ENCODE results near the gene IQSEC3.
"Not testable (repeated sequence)": the region's sequence is repeated elsewhere in the genome, so short reads cannot be mapped to it uniquely, and the experiment has no call there.

Gene IQSEC3

DNA sequence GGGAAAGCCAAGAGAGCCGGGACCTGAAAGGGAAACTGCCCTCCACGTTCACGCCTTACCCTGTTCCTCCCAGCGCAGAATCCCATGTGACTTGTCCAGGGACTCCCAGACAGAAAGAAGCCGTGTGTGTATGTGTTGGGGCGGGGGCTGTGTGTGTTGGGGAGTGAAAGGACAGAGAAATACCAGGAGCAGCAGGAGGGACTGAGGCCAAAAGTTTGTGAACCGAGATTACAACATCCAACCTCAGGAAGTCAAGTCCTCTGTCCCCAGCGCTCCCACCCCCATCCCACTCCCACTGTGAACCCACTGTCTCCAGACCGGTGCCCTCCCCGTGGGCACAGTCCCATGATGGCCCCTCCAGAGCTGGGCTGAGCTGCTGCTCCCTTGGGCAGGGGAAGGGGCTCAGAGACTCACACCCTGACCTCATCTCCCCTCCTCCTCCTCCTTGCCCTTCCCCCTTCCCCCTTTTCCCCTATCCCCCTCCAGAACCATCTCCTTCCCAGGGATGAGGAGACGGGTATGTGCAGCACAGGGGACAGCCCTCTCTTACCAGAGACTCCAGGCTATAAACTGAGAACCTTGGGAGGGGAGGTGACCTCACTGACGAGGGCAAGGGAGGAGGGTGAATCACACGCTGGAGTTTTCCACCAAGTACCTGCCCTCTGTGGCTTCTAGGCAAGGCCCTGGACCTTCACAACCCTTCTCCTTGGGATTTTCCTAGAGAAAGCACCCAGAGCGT lies 147.6 kb downstream of the IQSEC3 start, which contains the start of gene SLC6A12:
Gene SLC6A12 (minus strand): TSS at position 155 of the 739 bp plus-strand sequence. CDS start 4,171 bp downstream, outside the sequence.
- ATAC-seq (ENCODE audit: low read depth) = no peak
- Histone ChIP-seq H3K4me1 (ENCODE audit: insufficient read depth, poor library complexity, severe bottlenecking) (no peaks in the 10 kb centered on the region), H3K27me3 (ENCODE audit: insufficient read depth, poor library complexity, severe bottlenecking) (peaks cover 24% of the 10 kb centered on the region), H3K4me3 (ENCODE audit: severe bottlenecking) (no peak within 1 kb of the TSS), H3K36me3 (ENCODE audit: low read depth) (no peaks in the 10 kb centered on the region), H3K9me3 (ENCODE audit: severe bottlenecking) (no peaks in the 10 kb centered on the region), H3K27ac (ENCODE audit: poor library complexity, severe bottlenecking) (no peak within 1 kb of the TSS)
- TF ChIP-seq, protein P1, sequence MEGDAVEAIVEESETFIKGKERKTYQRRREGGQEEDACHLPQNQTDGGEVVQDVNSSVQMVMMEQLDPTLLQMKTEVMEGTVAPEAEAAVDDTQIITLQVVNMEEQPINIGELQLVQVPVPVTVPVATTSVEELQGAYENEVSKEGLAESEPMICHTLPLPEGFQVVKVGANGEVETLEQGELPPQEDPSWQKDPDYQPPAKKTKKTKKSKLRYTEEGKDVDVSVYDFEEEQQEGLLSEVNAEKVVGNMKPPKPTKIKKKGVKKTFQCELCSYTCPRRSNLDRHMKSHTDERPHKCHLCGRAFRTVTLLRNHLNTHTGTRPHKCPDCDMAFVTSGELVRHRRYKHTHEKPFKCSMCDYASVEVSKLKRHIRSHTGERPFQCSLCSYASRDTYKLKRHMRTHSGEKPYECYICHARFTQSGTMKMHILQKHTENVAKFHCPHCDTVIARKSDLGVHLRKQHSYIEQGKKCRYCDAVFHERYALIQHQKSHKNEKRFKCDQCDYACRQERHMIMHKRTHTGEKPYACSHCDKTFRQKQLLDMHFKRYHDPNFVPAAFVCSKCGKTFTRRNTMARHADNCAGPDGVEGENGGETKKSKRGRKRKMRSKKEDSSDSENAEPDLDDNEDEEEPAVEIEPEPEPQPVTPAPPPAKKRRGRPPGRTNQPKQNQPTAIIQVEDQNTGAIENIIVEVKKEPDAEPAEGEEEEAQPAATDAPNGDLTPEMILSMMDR (IDR thresholded peaks at IDR 0.05; ENCODE audit: poor library complexity, severe bottlenecking) = no peak
- DNase-seq (ENCODE audit: low spot score) = no peak

DNA sequence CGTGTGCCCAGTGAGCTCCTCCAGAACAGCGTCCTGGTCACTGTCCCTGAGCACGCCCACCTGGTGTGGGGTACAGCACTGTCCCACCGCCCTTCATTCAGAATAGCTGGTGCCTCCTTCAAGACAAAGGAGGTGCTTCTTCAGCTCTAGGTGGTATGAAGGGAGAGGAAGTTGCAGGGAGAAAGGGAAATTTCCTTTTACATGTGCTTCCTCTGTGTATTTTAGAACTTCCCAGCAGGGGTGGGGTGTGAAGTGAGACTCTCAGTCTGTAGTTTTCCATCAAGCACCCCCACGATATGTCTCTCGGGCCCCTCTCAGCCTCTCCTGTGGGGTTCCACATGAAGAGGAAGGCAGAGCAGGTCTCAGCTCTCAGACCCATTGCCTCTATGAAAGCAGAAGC lies 148.5 kb downstream of the IQSEC3 start:
- TF ChIP-seq, protein P1 (IDR thresholded peaks at IDR 0.05; ENCODE audit: poor library complexity, severe bottlenecking) = no peak
- Histone ChIP-seq H3K27me3 (ENCODE audit: insufficient read depth, poor library complexity, severe bottlenecking) (peaks cover 24% of the 10 kb centered on the region), H3K4me3 (ENCODE audit: severe bottlenecking) (no peak overlapping the region), H3K4me1 (ENCODE audit: insufficient read depth, poor library complexity, severe bottlenecking) (no peaks in the 10 kb centered on the region), H3K36me3 (ENCODE audit: low read depth) (no peaks in the 10 kb centered on the region), H3K9me3 (ENCODE audit: severe bottlenecking) (no peaks in the 10 kb centered on the region), H3K27ac (ENCODE audit: poor library complexity, severe bottlenecking) (no peak overlapping the region)
- DNase-seq (ENCODE audit: low spot score) = no peak
- ATAC-seq (ENCODE audit: low read depth) = no peak

- H3K27me3 ChIP-seq (ENCODE audit: insufficient read depth, poor library complexity, severe bottlenecking) = peaks cover 23% of the 10 kb centered on the region
- not testable (repeated sequence) for ATAC-seq (ENCODE audit: low read depth); H3K27ac ChIP-seq (ENCODE audit: poor library complexity, severe bottlenecking); H3K4me3 ChIP-seq (ENCODE audit: severe bottlenecking); H3K4me1 ChIP-seq (ENCODE audit: insufficient read depth, poor library complexity, severe bottlenecking); H3K36me3 ChIP-seq (ENCODE audit: low read depth); DNase-seq (ENCODE audit: low spot score); H3K9me3 ChIP-seq (ENCODE audit: severe bottlenecking)
These were observed 150.5 kb downstream of the IQSEC3 start for GRCh38 chr12:217029-217428.

- H3K27me3 ChIP-seq (ENCODE audit: insufficient read depth, poor library complexity, severe bottlenecking) = peaks cover 14% of the 10 kb centered on the region
- no peak overlapping the region for H3K4me3 ChIP-seq (ENCODE audit: severe bottlenecking)
- H3K36me3 ChIP-seq (ENCODE audit: low read depth) = no peaks in the 10 kb centered on the region
- DNase-seq (ENCODE audit: low spot score) (no peak), ATAC-seq (ENCODE audit: low read depth) (no peak)
- no peak overlapping the region for H3K27ac ChIP-seq (ENCODE audit: poor library complexity, severe bottlenecking)
- no peaks in the 10 kb centered on the region for H3K4me1 ChIP-seq (ENCODE audit: insufficient read depth, poor library complexity, severe bottlenecking)
- no peaks in the 10 kb centered on the region for H3K9me3 ChIP-seq (ENCODE audit: severe bottlenecking)
- TF ChIP-seq, protein P1 (IDR thresholded peaks at IDR 0.05; ENCODE audit: poor library complexity, severe bottlenecking) = no peak
These were observed 151.7 kb downstream of the IQSEC3 start for GRCh38 chr12:218221-218620.

DNA sequence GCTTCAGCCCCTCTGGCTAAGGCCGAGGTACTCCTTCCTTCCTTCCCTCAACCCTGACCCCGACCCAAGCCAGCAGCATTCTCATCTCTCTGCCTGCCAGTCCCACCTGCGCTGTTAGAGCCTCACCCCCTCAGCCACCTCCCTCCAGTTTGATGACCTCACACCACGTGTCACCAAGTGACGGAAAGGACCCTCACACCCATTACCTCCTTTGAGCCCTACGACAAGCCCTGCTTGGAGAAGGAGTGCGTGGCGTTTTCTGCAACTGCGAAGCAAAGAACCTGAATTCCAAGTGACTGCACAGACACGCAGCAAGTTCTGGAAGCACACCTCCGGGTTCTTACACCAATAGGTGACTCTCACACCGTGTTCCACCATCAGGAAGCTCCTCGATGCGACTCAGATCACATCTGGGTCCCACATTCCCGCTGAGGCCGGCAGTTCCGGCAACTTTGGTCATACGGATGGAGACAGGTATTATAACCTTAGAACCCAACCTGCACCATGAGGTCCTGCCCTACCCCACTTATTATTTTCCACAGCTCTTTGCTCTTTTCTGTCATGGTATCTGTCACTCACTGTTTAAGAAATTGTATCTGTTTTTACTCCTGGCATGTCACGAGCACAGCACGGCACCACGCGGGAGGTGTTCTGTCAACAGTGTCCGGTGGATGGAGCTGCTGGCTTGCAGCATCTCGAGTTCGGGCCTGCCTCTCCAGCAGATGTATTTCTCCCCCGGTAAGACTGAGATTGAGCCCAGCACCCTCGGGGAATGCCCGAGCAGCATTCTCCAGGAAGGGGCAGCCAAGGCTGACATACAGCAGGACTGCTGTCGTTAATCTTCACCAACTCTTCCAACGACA lies 152.4 kb downstream of the IQSEC3 start:
- Histone ChIP-seq H3K4me3 (ENCODE audit: severe bottlenecking) (no peak overlapping the region), H3K9me3 (ENCODE audit: severe bottlenecking) (no peaks in the 10 kb centered on the region), H3K4me1 (ENCODE audit: insufficient read depth, poor library complexity, severe bottlenecking) (no peaks in the 10 kb centered on the region), H3K36me3 (ENCODE audit: low read depth) (no peaks in the 10 kb centered on the region), H3K27me3 (ENCODE audit: insufficient read depth, poor library complexity, severe bottlenecking) (peaks cover 6% of the 10 kb centered on the region), H3K27ac (ENCODE audit: poor library complexity, severe bottlenecking) (no peak overlapping the region)
- TF ChIP-seq, protein P1 (IDR thresholded peaks at IDR 0.05; ENCODE audit: poor library complexity, severe bottlenecking) = no peak
- ATAC-seq (ENCODE audit: low read depth) (no peak), DNase-seq (ENCODE audit: low spot score) (no peak)

Measured in RWPE2 (cell line).